ENCODE measurements around the gene CENPO.

The CENPO gene

GRCh38 chr2:24837996-24838513 lies 44.8 kb downstream of the CENPO start:
- H3K27me3 ChIP-seq (ENCODE audit: control insufficient read depth, insufficient read depth, low read length): no peaks in the 10 kb centered on the region
- H3K9me3 ChIP-seq (ENCODE audit: control insufficient read depth, insufficient read depth, low read length): no peaks in the 10 kb centered on the region
- WGBS (ENCODE audit: insufficient coverage, insufficient read length): no CpG with 5 or more reads among the region's 5 CpGs
- 0 out of 2 replicates have a peak, but pooled peaks cover 5% of the 10 kb centered on the region for H3K36me3 ChIP-seq (ENCODE audit: control insufficient read depth, insufficient read depth, low read length)
- no peak overlapping the region for H3K27ac ChIP-seq (ENCODE audit: low read length)
- no peak overlapping the region for H3K4me3 ChIP-seq (ENCODE audit: low read length)
- no peak for DNase-seq (ENCODE audit: low read depth, low spot score)
- peaks cover 1% of the 10 kb centered on the region; the same call in 1 of the 2 replicates for H3K4me1 ChIP-seq (ENCODE audit: control insufficient read depth, insufficient read depth, low read length)

DNA sequence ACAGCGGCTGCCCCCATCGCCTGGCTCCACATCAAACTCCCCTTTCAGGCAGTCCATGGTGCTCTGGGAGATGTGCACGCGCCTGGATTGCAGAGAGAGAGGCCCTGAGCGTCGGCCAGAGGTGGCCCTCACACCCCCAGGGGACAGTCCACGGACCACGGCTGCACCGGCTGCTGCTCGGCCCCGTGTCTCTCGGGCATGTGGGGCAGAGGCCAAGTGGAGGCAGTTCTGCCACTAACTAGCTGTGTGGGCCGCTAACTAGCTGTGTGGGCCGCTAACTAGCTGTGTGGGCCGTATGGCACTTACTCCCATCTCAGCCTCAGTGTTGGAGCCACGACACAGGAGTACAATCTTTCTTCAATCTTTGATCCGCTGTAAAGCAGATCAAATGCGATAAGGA lies 45.3 kb downstream of the CENPO start:
- no peak for DNase-seq (ENCODE audit: low read depth, low spot score)
- Histone ChIP-seq H3K27ac (ENCODE audit: low read length) (no peak overlapping the region), H3K4me1 (ENCODE audit: control insufficient read depth, insufficient read depth, low read length) (no peaks in the 10 kb centered on the region; the same call in 1 of the 2 replicates), H3K36me3 (ENCODE audit: control insufficient read depth, insufficient read depth, low read length) (0 out of 2 replicates have a peak, but pooled peaks cover 5% of the 10 kb centered on the region), H3K27me3 (ENCODE audit: control insufficient read depth, insufficient read depth, low read length) (no peaks in the 10 kb centered on the region), H3K9me3 (ENCODE audit: control insufficient read depth, insufficient read depth, low read length) (no peaks in the 10 kb centered on the region), H3K4me3 (ENCODE audit: low read length) (no peak overlapping the region)
- WGBS (ENCODE audit: insufficient coverage, insufficient read length): no CpG with 5 or more reads among the region's 18 CpGs

GRCh38 chr2:24839729-24840128 lies 46.5 kb downstream of the CENPO start:
- H3K36me3 ChIP-seq (ENCODE audit: control insufficient read depth, insufficient read depth, low read length): 0 out of 2 replicates have a peak, but pooled peaks cover 5% of the 10 kb centered on the region

DNA sequence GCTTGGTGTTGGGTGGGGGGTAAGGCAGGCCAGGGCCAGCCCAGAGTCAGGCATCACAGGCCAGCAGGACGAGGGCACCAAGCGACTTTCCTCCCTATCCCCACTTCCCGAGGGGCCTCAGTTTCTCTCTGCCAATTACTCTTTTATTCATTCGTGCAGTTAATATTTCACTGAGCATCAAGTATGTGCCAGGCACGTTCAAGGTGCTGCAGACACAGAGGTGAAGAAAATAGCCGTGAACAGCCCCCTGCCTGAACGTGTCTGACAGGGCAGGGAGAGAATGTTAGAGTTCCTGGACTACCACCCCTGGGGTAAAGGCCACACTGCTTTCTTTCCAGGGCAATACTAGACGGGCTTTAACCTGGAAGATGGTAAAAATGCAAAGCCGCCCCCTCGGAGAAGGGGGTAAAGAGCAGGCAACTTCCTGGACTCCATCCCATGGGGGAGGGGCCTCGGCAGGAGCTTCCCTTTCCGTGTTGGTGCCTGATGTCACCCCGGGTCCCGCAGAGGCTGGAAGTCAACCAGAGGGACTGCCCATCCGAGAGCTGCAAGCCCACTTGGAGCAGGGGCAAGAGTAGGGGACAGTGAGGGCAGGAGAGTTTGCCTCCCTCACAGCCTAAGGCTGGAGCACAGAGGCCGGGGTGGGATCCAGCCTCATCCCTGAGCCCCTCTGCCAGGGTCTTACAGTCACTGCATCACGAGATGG lies 47.1 kb downstream of the CENPO start:
- Histone ChIP-seq H3K27ac (ENCODE audit: low read length) (no peak overlapping the region), H3K27me3 (ENCODE audit: control insufficient read depth, insufficient read depth, low read length) (no peaks in the 10 kb centered on the region), H3K4me3 (ENCODE audit: low read length) (no peak overlapping the region), H3K9me3 (ENCODE audit: control insufficient read depth, insufficient read depth, low read length) (no peaks in the 10 kb centered on the region), H3K36me3 (ENCODE audit: control insufficient read depth, insufficient read depth, low read length) (0 out of 2 replicates have a peak, but pooled peaks cover 5% of the 10 kb centered on the region), H3K4me1 (ENCODE audit: control insufficient read depth, insufficient read depth, low read length) (no peaks in the 10 kb centered on the region; the same call in 1 of the 2 replicates)
- no CpG with 5 or more reads among the region's 17 CpGs for WGBS (ENCODE audit: insufficient coverage, insufficient read length)
- DNase-seq (ENCODE audit: low read depth, low spot score): no peak

More at GRCh38 chr2:24839729-24840128, 46.5 kb downstream of the CENPO start:
- Histone ChIP-seq H3K27me3 (ENCODE audit: control insufficient read depth, insufficient read depth, low read length) (no peaks in the 10 kb centered on the region), H3K9me3 (ENCODE audit: control insufficient read depth, insufficient read depth, low read length) (no peaks in the 10 kb centered on the region), H3K4me1 (ENCODE audit: control insufficient read depth, insufficient read depth, low read length) (no peaks in the 10 kb centered on the region; the same call in 1 of the 2 replicates), H3K27ac (ENCODE audit: low read length) (no peak overlapping the region), H3K4me3 (ENCODE audit: low read length) (no peak overlapping the region)
- DNase-seq (ENCODE audit: low read depth, low spot score): no peak
- no CpG with 5 or more reads among the region's 15 CpGs for WGBS (ENCODE audit: insufficient coverage, insufficient read length)

- no peaks in the 10 kb centered on the region; the same call in 1 of the 2 replicates for H3K4me1 ChIP-seq (ENCODE audit: control insufficient read depth, insufficient read depth, low read length)
- no peak overlapping the region for H3K27ac ChIP-seq (ENCODE audit: low read length)
- WGBS (ENCODE audit: insufficient coverage, insufficient read length): no CpG with 5 or more reads among the region's 26 CpGs
- 0 out of 2 replicates have a peak, but pooled peaks cover 5% of the 10 kb centered on the region for H3K36me3 ChIP-seq (ENCODE audit: control insufficient read depth, insufficient read depth, low read length)
- DNase-seq (ENCODE audit: low read depth, low spot score): no peak
- no peaks in the 10 kb centered on the region for H3K9me3 ChIP-seq (ENCODE audit: control insufficient read depth, insufficient read depth, low read length)
- H3K4me3 ChIP-seq (ENCODE audit: low read length): no peak overlapping the region
- H3K27me3 ChIP-seq (ENCODE audit: control insufficient read depth, insufficient read depth, low read length): no peaks in the 10 kb centered on the region
Measured at GRCh38 chr2:24840962-24841945, 48.0 kb downstream of the CENPO start.

DNA sequence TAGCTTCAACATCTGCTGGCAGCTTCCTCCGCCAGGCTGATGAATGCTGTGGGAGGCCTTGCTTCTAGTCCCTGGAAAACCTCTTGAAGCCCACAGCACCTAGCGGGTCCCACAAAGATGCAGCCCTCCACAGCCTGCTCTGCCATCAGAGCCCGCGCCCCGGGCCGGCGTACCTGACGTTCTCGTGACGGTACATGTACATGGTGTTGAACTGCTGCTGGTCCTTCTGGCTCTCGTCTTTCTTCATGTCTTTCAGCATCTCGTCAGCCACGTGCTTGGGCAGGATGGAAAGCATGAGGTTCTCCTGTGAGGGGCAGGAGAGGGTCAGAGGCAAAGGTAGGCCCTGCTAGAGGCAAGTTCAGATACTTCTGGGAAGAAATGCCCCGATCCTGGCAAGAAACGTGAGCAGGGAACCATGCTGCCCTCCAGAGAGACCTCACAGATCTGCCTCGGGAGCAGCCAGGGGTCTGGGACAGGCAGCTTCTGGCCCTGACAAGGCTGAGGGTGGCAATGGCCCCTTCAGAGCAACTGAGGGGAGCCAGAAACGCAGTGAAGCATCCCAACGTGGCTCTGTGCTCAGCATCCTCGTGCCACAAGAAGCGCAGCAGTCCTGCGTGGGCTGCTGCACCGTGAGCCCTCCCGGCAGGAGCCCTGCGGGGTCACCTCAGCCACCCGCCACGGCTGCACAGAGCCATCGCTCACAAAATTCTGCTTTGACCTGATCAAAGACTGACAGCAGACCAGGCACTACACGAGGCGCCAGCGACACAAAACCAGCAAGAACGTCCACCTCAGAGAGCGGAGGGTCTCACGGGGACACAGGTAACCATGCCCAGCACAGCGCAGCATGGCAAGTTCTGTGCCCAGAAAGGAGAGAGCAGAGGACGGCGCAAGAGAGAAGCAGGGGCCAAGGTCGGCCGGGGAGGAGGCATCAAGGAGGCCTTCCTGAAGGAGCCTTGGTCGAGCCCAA lies 49.1 kb downstream of the CENPO start:
- Histone ChIP-seq H3K36me3 (ENCODE audit: control insufficient read depth, insufficient read depth, low read length) (0 out of 2 replicates have a peak, but pooled peaks cover 4% of the 10 kb centered on the region), H3K27ac (ENCODE audit: low read length) (no peak overlapping the region), H3K27me3 (ENCODE audit: control insufficient read depth, insufficient read depth, low read length) (no peaks in the 10 kb centered on the region), H3K4me3 (ENCODE audit: low read length) (no peak overlapping the region), H3K4me1 (ENCODE audit: control insufficient read depth, insufficient read depth, low read length) (no peaks in the 10 kb centered on the region; the same call in 1 of the 2 replicates), H3K9me3 (ENCODE audit: control insufficient read depth, insufficient read depth, low read length) (no peaks in the 10 kb centered on the region)
- DNase-seq (ENCODE audit: low read depth, low spot score): no peak
- no CpG with 5 or more reads among the region's 39 CpGs for WGBS (ENCODE audit: insufficient coverage, insufficient read length)

- Histone ChIP-seq H3K27ac (ENCODE audit: low read length) (no peak overlapping the region), H3K36me3 (ENCODE audit: control insufficient read depth, insufficient read depth, low read length) (0 out of 2 replicates have a peak, but pooled peaks cover 4% of the 10 kb centered on the region), H3K4me3 (ENCODE audit: low read length) (no peak overlapping the region), H3K4me1 (ENCODE audit: control insufficient read depth, insufficient read depth, low read length) (no peaks in the 10 kb centered on the region; the same call in 1 of the 2 replicates), H3K9me3 (ENCODE audit: control insufficient read depth, insufficient read depth, low read length) (no peaks in the 10 kb centered on the region), H3K27me3 (ENCODE audit: control insufficient read depth, insufficient read depth, low read length) (no peaks in the 10 kb centered on the region)
- DNase-seq (ENCODE audit: low read depth, low spot score): no peak
- no CpG with 5 or more reads among the region's 12 CpGs for WGBS (ENCODE audit: insufficient coverage, insufficient read length)
Measured at GRCh38 chr2:24843330-24843860, 50.2 kb downstream of the CENPO start.

GRCh38 chr2:24844023-24844685 lies 50.9 kb downstream of the CENPO start:
- H3K36me3 ChIP-seq (ENCODE audit: control insufficient read depth, insufficient read depth, low read length): 0 out of 2 replicates have a peak, but pooled peaks cover 7% of the 10 kb centered on the region
- 0 out of 2 replicates have a peak, but pooled peaks cover 2% of the 10 kb centered on the region for H3K9me3 ChIP-seq (ENCODE audit: control insufficient read depth, insufficient read depth, low read length)
- no peak overlapping the region for H3K4me3 ChIP-seq (ENCODE audit: low read length)
- no CpG with 5 or more reads among the region's 9 CpGs for WGBS (ENCODE audit: insufficient coverage, insufficient read length)
- H3K27ac ChIP-seq (ENCODE audit: low read length): no peak overlapping the region
- DNase-seq (ENCODE audit: low read depth, low spot score): no peak
- H3K4me1 ChIP-seq (ENCODE audit: control insufficient read depth, insufficient read depth, low read length): no peaks in the 10 kb centered on the region; the same call in 1 of the 2 replicates
- no peaks in the 10 kb centered on the region for H3K27me3 ChIP-seq (ENCODE audit: control insufficient read depth, insufficient read depth, low read length)

GRCh38 chr2:24845691-24846090 lies 52.5 kb downstream of the CENPO start:
- WGBS (ENCODE audit: insufficient coverage, insufficient read length): no CpG with 5 or more reads among the region's 5 CpGs
- Histone ChIP-seq H3K4me1 (ENCODE audit: control insufficient read depth, insufficient read depth, low read length) (no peaks in the 10 kb centered on the region; the same call in 1 of the 2 replicates), H3K4me3 (ENCODE audit: low read length) (no peak overlapping the region), H3K36me3 (ENCODE audit: control insufficient read depth, insufficient read depth, low read length) (peaks cover 4% of the 10 kb centered on the region; the same call in 1 of the 2 replicates), H3K9me3 (ENCODE audit: control insufficient read depth, insufficient read depth, low read length) (0 out of 2 replicates have a peak, but pooled peaks cover 2% of the 10 kb centered on the region), H3K27ac (ENCODE audit: low read length) (no peak overlapping the region), H3K27me3 (ENCODE audit: control insufficient read depth, insufficient read depth, low read length) (no peaks in the 10 kb centered on the region)
- DNase-seq (ENCODE audit: low read depth, low spot score): no peak

Data from iPS DF 6.9 (cell line).